HTR-8/SVneo (cell line): ENCODE measurements around the gene MRFAP1.

Experiments used
- DNase-seq: peaks from one replicate; pipeline ENCODE4 v3.0.0; 2011; ENCODE audit warnings: low spot score, mixed read lengths; ENCODE audit not compliant: insufficient read length
- FAIRE-seq: peaks from 2 replicates; lab custom pipeline; 2011; peaks lifted over from hg19 to GRCh38; lab: Jason Lieb, UNC

MRFAP1 gene

DNA sequence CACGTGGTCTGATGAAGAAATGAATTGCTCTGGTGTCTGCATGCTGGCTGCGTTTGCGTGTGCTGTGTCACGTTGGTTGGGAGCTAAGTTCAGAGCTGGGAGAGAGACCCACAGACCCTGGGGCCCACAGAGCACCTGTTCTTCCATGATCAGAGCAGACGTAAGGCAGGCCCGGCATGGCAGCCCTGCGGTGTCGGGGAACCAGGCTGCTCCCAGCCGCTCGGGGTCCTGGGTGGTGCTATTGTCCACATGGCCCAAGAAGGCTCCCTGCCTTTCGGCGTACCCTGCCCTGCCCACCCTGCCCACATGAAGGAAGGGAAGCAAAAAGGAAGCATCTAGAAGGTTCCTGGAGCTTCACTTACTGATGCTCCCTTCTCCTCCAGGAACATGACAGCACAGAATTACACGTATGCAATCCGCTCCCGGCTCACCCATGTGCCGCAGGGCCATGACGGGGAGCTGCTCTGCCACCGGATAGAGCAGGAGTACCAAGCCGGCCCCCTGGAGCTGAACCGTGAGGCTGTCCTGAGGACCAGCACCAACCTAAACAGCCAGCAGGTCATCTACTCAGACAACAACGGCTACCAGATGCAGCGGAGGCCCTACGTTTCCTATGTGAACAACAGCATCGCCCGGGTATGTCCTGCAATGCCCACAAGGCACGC is 30.9 kb upstream of the MRFAP1 start:
- DNase-seq (no peak), FAIRE-seq (no peak)

DNA sequence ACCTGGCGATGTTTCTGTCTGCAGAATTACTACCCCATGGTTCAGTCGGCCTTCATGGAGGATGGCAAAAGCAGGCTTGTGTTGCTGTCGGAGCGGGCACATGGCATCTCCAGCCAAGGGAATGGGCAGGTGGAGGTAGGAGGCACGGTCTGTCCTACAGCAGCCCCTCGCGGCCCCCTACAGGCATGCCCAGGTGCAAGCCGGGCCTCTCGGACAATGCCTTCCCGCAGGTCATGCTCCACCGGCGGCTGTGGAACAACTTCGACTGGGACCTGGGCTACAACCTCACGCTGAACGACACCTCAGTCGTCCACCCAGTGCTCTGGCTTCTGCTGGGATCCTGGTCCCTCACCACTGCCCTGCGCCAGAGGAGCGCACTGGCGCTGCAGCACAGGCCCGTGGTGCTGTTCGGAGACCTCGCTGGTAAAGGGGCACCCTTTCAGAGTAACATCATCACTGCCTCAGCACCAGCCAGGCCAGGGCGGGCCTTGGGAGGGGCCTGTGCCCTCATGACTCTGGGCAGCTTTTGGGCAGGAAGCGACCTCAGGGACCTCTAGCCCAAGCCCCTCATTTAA is 29.5 kb upstream of the MRFAP1 start:
- FAIRE-seq: no peak
- DNase-seq: no peak

- DNase-seq: no peak
Measured at GRCh38 chr4:6612961-6613675, 27.4 kb upstream of the MRFAP1 start.

DNA sequence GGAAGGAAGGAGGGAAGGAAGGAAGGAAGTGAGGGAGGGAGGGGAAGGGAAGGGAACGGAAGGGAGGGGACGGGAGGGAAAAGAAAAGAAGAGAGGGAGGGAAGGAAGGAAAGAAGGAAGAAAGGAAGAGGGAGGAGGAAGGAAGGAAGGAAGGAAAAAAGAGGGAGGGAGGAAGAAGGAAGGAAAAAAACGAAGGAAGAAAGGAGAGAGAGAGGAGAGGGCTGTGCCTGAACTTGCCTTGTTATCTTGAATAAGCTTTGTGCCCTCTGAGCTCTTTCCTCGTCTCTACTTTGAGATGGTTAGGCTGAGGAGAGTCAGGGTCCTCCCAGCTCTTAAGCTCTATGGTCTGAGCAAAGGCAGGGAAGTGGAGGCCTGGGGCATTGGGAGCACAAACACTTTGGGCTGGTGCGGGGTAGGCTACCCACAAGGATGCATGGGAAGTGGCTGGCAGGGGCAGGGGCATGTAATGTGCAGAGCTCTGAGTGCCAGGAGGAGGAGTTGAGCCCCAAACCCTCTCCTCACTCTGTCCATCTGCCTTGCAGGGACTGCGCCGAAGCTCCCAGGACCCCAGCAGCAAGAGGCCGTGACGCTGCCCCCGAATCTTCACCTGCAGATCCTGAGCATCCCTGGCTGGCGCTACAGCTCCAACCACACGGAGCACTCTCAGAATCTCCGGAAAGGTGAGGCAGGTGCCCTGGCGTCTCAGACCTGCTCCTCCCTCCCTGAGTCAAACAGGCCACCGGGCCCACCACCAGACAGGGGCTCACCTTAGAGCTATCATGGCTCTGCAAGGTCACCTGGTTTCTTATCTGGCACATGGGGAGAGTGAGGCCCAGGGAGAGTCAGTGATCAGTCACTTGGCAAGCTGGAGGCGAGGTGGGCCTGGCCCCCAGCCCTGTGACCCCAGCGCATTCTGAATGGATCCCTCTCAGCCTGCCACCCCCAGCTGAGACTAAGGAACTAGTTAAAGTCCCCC is 26.5 kb upstream of the MRFAP1 start:
- DNase-seq (no peak), FAIRE-seq (no peak)

More at GRCh38 chr4:6612961-6613675, 27.4 kb upstream of the MRFAP1 start:
- FAIRE-seq: no peak

DNA sequence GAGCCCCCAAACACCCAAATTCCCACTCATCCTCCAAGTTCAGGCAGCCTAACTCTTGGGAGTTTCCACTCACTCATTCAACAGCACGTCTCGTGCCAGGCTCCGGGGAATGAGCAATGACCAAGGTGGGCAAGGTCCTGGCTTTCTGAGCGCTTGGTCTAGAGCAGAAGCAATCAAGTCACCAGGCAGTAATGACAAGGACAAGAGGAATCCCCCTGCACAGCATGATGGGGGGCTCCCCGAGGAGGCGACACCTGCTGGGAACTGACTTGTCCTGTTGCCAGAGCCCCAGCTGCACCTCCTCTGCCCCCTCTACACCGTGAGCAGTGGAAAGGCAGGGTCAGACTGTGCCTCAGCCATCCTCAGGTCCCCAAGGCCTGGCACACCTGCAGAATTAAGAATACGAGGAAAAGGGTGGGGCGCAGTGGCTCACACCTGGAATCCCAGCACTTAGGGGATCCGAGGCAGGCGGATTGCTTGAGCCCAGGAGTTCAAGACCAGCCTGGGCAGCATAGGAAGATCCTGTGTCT is 25.7 kb upstream of the MRFAP1 start:
- no peak for DNase-seq
- no peak for FAIRE-seq

DNA sequence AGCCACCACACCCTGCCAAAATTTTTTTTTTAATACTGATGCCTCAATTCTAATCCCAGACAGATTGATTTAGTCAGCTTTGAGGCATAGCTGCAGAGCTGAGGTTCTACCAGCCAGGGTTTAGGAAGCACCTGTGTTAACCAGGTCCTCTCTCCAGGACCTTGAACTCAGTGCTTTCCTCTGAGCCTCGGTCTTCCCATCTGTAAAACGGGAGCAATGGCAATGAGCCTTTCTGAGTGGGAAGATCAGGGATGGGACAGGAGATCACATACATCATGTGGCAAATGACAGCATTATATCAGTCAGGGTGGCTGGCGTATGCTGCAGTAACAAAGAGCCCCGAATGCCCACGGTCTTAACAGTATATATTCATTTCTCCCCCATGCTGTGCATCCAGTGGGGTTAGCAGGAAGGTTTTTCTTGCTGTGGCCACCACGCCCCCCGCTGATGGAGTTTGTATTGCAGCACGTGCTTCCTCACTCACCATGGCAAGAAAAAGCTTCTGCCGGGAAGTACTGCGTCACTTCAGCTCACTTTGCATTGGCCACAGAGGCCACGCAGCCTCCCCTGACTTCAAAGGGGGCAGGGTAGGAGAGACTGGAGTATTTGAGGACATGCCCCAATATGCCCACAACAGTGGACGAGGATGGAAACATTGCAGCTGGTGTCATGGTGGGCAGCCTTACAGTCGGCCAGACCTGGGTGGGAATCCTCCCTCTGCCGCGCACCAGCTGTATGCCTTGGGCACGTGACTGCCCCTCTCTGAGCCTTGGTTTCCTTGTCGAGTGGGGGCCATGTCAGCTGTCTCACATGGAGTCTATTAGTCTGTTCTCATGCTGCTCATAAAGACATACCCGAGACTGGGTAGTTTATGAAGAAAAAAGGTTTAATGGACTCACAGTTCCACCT is 24.1 kb upstream of the MRFAP1 start:
- FAIRE-seq (no peak), DNase-seq (no peak)

DNA sequence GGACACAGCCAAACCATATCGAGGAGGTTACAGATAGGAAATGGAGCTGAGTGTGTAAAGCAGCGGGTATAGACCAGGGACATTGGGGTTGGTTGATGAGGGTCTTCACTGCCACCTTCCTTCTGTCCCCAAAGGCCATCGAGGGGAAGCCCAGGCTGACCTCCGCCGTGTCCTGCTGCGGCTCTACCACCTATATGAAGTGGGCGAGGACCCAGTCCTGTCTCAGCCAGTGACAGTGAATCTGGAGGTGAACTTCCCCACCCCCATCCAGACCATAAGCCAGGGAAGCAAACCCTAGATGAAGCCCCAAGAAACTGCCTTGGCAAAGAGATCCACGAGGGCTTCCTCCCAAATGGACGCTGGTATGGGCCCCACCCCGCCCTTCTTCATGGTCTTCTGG is 23.2 kb upstream of the MRFAP1 start:
- FAIRE-seq: no peak
- DNase-seq: no peak

GRCh38 chr4:6618386-6619115 is 21.9 kb upstream of the MRFAP1 start:
- no peak for FAIRE-seq

GRCh38 chr4:6619116-6619465 is 21.4 kb upstream of the MRFAP1 start:
- DNase-seq: no peak
- no peak for FAIRE-seq

More at GRCh38 chr4:6618386-6619115, 21.9 kb upstream of the MRFAP1 start:
- no peak for DNase-seq

DNA sequence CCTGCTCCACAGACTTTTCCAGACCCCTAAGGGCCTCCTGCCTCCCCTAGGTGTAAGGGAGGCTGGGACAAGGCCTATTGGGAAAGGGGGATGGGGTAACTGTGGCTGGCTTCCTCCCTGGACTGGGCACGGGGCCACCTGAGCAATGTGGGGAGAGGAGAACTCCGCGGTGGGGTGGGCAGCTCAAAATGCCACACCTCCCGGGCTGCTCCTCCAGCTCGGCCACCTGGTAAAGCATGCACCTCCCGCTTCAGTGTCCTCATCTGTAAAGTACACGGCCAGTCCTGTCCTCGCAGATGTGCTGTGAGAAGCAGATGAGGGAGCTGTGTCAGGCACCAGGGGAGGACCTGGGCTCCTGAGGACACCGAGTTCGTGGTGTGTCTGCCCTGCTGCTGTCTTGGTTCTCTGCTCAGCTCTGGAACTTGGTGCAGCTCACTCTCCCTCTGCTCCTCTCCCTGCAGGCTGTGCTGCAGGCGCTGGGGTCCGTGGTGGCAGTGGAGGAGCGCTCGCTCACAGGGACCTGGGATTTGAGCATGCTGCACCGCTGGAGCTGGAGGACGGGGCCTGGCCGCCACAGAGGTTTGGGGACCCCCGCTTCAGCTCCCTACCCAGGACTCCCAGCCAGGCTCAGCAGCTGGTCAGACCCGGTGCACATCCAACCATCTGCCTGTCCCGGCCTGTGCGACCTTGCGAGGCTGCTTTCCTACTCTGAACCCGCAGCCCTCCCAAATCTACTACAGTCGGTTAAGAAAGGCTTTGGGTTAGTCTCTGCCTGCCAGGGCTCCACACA is 20.8 kb upstream of the MRFAP1 start:
- FAIRE-seq (no peak), DNase-seq (no peak)

DNA sequence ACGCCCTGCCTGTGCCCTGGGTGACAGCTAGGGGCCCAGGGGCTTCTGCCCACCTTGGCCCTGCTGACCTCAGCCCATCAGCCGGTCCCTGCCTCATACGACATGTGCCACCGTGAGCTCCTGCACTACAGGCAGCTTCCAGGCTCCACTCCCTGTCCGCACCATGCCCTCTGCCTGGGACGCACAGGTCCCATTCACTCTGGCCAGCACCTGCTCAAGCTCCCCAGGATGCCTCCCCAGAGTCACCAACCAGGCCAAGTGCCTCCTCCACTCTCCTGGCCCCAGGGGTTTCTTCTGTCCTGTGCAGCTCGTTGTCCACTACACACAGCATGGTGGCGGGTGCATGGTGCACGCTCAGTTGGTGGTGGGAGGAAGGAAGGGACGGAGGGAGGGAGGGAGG is 20.2 kb upstream of the MRFAP1 start:
- DNase-seq: no peak
- no peak for FAIRE-seq

GRCh38 chr4:6620891-6621555 is 19.5 kb upstream of the MRFAP1 start:
- FAIRE-seq: no peak
- DNase-seq: no peak

- DNase-seq (no peak), FAIRE-seq (no peak)
Measured at GRCh38 chr4:6621556-6621927, 18.9 kb upstream of the MRFAP1 start.

DNA sequence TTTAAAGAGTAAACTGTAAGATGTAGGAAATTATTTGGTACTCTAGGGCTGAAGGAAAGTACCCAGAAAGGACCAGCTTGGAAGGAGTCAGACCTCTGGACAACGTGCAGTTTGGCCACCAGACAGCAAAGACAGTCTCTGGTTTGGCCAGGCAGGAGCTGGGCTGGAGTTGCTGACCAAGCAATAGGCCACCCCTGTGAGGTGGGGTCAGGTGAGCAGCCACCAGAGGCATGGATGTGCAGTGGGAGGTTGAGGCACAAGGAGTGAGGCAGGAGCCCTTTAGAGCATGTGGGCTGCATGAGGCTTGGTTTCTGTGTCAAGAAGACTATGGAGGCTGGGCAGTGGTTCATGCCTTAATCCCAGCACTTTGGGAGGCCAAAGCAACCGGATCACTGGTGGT is 17.7 kb upstream of the MRFAP1 start:
- DNase-seq (no peak), FAIRE-seq (no peak)

DNA sequence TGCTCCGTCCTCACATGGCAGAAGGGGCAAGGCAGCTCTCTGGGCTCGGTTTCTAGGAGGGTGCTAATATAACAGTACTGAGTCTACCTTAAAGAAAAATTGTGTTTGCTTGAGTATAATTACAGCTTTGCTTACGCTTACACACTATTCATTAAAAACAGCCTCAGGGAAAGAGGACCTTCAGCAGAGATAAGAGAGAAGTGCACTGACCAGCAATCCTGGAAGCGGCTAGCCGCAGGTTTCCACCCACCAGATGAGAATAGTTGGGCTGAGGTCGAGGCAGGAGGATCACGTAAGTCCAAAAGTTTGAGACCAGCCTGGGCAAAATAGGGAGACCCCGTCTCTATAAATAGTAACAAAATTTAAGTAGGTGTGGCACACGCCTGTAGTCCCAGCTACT is 15.2 kb upstream of the MRFAP1 start:
- no peak for FAIRE-seq

GRCh38 chr4:6626066-6626465 is 14.4 kb upstream of the MRFAP1 start:
- FAIRE-seq (no peak), DNase-seq (no peak)

More for the DNA sequence above, 15.2 kb upstream of the MRFAP1 start:
- DNase-seq: no peak

DNA sequence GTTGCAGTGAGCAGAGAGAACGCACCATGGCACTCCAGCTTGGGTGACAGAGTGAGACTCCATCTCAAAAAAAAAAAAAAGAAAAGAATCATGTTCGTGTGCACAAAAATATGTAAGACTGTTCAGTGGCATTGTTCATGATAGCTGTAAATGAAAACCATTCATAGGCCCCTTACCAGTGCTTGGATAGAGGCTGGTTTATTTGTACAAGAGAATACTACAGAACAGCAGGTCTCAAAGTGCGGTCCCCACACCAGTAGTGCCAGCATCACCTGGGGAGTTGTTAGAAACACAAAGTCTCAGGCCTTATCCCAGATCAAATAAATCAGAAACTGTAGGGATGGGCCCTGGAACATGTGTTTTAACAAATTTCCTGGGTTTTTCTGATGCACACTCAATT is 12.7 kb upstream of the MRFAP1 start:
- no peak for DNase-seq
- no peak for FAIRE-seq
